ENCODE results near the gene NRSN2.

- TF ChIP-seq CTCF (IDR thresholded peaks at IDR 0.05; ENCODE audit: extremely low read depth in 1 of 2, insufficient read depth in 1 of 2, low read depth in 1 of 2, low read length in 2 of 2) (peak; percentile 84 to 97), POLR2AphosphoS5 (IDR thresholded peaks at IDR 0.05; ENCODE audit: insufficient read depth, low read depth, low read length) (no peak), MAX (IDR thresholded peaks at IDR 0.05; ENCODE audit: insufficient read depth, insufficient read length) (no peak)
Observed at GRCh38 chr20:330233-331149, 16.4 kb upstream of the NRSN2 start.
